GM19025 (cell line): Measurements from ENCODE around the gene CAMKK2.
"Not testable (repeated sequence)": the region's sequence is repeated elsewhere in the genome, so short reads cannot be mapped to it uniquely, and the experiment has no call there.

ENCODE experiments used
- ATAC-seq: cut with Tn5 transposase; IDR thresholded peaks from one replicate; pipeline ENCODE4 v1.9.1; 2021; ENCODE audit warnings: mild to moderate bottlenecking, low read depth, moderate library complexity; ENCODE audit not compliant: unreplicated experiment

The CAMKK2 gene

DNA sequence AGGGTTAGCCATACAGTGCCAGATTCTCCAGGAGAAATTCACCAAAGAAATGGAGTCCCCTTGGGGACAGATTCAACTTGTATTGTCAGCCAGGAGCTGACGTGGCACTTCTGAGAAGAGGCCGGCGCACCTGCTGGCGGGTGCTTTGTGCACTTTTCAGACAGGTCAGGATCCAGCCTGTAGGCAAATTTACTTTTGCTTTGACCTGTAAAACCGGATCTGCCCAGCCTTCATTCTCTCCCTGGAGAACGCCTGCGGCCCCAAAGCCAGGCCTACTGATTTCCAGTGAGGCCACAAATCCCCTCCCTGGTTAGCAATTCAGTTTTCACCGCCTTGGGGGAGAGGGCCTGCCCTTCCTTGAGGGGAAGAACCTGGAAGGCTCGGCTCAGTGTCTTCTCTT is 69.2 kb downstream of the CAMKK2 start:
- peak; percentile 79 for ATAC-seq

DNA sequence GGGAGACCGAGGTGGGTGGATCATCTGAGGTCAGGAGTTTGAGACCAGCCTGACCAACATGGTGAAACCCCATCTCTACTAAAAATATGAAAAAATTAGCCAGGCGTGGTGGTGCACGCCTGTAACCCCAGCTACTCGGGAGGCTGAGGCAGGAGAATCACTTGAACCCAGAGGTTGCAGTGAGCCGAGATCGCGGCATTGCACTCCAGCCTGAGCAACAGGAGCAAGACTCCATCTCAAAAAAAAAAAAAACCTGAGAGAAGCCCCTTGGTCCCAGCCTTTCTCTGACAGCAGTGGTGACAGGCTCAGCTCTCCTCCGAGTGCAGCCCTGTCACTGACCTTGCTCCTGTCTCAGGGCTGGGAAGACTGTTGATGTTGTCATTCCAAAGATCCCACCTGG is 69.6 kb downstream of the CAMKK2 start:
- not testable (repeated sequence) for ATAC-seq

DNA sequence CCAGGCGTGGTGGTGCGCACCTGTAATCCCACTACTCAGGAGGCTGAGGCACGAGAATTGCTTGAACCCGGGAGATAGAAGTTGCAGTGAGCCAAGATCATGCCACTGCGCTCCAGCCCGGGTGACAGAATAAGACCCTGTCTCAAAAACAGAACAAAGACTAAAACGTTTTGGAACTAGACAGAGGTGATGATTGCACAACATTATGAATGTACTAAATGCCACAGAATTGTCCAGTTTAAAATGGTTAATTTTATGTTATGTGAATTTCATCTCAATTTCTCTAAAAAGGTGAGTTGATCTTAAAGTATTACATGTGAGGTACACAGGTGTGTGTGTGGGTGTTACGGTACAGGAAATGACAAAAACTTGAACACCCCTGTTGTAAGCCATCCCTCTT is 70.1 kb downstream of the CAMKK2 start:
- no peak for ATAC-seq

DNA sequence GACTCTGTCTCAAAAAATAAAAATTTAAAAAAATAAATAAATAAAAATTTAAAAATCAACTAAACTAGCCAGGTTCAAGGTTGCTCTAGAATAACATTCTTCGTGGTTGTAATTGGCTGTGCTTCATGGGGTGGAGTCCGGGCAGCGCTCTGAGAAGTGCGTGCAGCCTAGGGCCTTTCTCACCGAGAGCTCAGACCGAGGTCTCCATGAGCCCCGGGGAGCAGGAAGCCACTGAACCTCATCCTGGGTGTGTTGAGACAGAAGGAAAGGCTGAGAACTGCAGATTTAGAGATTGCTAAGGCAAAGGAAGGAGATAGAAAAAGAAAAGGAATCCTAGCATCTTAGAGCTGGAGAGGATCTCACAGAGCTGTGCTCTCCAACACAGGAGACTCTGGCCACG is 71.9 kb downstream of the CAMKK2 start:
- ATAC-seq, result no peak

DNA sequence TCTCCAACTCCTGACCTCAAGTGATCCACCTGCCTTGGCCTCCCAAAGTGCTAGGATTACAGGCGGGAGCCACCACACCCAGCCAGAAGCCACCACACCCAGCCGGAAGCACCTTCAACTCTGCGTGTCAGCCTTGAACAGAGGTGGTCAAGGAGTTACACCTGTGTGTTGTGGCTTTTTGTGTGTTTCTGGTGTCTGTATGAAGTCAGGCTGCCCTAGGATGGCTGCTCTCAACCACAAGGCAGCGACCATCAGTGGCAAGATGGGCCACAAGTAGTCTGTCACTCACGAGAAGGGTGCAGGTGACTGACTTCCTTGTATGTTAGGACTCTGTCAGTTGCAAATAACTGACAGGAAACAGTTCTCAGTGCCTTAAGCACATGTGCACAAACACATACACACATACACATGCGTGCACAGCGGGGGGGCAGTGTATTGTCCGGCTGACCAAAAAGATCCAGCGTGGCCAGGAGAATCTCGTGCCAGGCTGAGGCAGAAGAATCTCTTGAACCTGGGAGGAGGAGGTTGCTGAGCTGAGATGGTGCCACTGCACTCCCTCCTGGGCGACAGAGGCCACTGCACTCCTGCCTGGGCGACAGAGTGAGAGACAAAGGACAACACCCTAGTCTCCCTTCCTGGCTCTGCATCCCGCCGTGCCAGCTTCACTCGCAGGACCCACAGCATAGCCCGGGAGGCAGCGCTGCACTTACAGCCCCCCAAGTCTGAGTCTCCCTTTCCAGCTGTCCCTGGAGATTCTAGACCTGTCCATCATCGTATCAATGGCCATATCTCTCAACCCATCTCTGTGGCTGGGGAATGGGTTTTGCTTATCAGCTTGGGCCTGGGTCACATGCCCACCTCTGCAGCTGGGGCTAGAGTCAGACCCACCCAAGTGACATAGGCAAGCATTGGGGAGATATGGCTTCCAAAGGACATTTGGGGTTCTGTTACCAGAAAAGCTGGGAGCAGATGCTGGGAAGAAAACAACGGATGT is 72.9 kb downstream of the CAMKK2 start:
- ATAC-seq, result no peak

DNA sequence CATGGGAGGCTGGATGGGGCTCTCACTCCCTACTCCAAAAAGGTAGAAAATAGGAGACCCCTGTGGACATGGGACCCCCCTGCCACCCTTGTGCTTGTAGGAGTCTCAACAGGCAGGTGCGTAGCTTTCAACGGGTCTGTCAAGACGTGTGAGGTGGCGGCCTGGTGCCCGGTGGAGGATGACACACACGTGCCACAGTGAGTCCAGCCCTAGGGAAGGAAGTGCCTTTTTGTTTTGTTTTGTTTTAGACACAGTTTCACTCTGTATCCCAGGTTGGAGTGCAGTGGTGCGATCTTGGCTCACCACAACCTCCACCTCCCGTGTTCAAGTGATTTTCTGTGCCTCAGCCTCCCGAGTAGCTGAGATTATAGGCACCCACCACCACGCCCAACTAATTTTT is 73.7 kb downstream of the CAMKK2 start:
- no peak for ATAC-seq

DNA sequence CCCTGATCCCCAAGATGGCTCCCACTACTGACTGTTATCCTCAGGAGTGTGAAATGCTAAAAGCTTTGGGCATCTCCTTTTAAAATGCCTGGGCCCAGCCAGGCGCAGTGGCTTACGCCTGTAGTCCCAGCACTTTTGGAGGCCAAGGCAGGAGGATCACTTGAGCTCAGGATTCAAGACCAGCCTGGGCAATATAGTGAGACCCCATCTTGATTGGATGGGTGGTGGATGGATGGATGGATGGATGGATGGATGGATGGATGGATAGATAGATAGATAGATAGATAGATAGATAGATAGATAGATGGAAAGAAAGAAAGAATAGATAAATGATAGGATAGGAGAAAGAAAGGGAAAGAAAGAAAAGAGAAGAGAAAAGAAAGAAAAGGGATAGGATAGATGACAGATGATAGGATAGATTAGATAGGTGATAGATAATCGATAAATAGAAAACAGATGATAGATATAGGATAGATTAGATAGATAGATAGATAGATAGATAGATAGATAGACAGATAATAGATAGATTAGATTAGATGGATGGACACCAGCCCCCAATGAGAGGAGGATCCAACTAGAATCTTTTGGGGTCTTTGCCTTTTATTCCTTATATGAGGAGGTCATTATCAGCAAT is 77.0 kb downstream of the CAMKK2 start:
- no peak for ATAC-seq

DNA sequence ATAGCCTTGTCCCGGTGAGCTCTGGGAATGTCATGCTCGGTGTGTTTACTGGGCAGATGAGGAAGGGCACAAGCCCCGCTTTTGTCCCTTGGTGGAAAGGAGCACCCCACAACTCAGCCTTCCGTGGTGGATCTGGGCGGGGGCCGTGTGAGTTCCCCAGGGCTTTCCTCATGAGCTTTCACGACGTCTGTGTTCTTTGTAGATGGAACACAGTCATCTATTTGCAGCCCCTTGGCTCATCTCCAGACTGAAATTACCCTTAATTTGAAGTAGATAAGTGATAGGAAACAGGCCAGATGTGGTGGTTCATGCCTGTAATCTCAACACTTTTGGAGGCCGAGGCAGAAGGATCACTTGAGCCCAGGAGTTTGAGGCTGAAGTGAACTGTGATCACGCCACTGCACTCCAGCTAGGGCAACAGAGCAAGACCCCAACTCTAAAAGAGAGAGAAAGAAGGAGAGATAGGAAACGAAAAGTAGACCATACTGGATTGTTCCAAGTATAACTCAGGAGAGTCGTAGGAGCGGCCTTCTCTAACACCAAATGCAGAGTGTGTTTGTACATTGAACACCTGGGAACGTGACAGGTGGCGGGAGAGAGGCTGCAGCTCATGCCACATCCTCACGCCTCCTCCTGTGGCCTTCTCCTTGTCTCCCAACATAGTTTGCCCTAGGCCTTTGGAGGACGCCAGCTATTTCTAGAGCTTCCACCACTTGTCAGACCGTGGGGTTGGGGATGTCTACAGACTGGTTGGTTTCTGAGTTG is 77.7 kb downstream of the CAMKK2 start:
- ATAC-seq, result no peak

DNA sequence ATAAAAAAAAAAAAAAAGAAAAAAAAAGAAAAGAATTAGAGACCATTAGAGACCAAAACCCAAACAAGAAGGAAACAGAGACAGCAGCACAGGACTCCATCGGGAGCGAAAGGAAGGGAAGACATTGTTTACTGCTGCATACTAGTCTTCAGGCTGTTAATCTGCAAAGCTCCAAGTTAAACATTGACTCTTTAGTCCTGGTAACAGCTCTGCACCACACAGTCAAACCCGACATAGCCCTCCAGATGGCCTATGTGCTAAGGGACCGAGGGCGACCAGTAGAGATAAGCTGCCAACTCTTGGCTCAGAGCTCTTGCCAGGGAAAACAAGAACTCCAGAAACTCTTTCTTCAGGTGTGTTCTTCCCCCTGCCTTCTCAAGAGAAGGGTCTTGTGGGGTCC is 78.7 kb downstream of the CAMKK2 start:
- no peak for ATAC-seq

DNA sequence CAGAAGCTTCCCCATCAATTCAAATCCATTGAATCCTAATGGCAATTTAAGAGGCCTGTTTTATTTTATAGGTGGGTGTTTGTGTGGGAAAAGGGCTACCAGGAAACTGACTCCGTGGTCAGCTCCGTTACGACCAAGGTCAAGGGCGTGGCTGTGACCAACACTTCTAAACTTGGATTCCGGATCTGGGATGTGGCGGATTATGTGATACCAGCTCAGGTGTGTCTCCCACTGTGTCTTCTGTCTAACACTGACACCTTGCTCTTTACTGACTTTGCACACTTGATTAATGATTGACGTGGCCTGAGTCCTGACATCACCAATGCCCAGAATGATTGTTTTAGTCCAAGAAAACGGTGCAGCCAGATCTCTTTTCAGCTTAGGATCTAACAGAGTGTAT is 79.4 kb downstream of the CAMKK2 start:
- ATAC-seq, result no peak

DNA sequence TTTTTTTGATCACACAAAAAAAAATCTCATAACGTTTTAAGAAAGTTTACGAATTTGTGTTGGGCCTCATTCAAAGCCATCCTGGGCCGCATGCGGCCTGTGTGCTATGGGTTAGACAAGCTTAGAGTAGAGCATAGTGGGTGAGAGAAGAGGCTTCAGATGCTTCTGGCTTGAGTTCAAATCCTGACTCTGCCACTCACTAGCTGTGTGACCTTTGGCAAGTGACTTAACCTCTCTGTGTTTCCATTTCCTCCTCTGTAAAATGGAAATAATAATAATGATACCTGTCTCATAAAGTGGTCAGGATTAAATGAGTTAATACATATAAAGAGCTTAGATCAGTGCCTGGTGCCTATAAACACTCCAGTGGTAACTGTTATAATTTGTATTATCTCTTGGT is 80.4 kb downstream of the CAMKK2 start:
- no peak for ATAC-seq

DNA sequence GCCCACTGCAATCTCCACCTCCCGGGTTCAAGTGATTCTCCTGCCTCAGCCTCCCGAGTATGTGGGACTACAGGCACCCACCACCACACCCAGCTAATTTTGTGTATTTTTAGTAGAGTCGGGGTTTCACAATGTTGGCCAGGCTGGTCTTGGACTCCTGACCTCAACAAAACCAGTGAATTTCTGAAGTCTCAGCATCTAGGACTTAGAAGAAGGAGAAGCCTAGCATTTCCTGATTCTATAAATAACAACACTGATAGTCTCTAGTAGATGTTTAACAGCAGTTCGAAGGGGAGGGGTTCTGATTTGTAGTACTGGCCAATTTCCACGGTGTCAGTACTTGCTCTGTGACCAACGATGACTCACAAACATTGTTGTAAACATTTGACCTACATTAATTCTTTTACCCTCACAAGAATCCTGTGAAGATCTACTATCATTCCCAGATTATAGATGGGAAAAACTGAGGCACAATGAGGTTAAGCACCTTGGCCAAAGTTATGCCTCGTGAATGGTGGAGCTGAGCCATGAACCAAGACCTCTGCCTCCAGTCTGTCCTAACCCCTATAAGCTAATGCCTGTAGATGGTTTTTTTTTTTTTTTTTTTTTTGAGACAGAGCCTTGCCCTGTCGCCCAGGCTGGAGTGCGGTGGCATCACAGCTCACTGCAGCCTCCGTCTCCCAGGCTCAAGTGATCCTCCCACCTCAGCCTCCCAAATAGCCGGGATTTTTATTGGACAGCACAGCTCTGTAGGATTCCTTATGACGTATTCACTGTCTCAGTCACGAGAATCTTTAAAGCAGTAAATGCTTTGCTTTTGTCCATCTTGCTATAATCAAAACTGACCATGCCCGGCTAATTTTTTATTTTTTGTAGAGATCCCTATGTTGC is 81.4 kb downstream of the CAMKK2 start:
- ATAC-seq, result no peak

DNA sequence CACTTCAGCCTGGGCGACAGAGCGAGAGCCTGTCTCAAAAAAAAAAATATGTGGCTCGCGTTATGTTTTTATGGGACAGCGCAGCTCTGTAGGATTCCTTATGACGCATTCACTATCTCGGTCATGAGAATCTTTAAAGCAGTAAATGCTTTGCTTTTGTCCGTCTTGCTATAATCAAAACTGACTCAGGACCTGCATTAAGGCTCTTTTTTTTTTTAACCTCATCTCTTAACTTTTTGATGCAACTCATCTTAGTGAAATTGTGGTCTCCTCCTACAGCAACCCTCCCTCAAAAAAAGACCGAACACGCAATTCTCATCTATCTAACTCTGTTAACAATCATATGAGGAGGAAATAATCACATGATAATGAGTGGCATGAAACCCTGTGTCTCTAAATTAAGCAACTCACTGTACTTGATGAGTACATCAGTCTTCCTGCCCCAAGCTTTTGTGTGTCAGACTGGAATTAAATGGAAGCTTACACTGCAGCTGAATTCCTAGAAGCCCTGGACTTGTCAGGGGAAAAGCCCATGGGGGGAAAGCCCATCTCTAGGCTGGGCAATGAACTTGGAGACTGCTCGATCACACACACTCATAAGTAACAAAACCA is 82.2 kb downstream of the CAMKK2 start:
- ATAC-seq, result no peak

DNA sequence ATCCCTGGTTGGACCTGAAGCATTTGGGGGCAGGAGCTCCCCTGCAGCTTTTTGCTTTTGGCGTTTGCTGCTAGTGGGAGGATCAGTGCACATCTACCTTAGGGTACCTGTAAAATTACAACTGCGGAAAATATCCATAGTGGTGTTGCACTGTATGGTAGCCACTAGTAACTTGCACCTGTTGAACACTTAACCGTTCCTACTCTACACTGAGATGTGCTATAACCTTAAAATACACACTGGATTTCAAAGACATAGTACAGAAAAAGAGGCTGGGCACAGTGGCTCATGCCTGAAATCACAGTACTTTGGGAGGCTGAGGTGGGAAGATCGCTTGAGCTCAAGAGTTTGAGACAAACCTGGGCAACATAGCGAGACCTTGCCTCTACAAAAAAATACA is 83.6 kb downstream of the CAMKK2 start:
- no peak for ATAC-seq

DNA sequence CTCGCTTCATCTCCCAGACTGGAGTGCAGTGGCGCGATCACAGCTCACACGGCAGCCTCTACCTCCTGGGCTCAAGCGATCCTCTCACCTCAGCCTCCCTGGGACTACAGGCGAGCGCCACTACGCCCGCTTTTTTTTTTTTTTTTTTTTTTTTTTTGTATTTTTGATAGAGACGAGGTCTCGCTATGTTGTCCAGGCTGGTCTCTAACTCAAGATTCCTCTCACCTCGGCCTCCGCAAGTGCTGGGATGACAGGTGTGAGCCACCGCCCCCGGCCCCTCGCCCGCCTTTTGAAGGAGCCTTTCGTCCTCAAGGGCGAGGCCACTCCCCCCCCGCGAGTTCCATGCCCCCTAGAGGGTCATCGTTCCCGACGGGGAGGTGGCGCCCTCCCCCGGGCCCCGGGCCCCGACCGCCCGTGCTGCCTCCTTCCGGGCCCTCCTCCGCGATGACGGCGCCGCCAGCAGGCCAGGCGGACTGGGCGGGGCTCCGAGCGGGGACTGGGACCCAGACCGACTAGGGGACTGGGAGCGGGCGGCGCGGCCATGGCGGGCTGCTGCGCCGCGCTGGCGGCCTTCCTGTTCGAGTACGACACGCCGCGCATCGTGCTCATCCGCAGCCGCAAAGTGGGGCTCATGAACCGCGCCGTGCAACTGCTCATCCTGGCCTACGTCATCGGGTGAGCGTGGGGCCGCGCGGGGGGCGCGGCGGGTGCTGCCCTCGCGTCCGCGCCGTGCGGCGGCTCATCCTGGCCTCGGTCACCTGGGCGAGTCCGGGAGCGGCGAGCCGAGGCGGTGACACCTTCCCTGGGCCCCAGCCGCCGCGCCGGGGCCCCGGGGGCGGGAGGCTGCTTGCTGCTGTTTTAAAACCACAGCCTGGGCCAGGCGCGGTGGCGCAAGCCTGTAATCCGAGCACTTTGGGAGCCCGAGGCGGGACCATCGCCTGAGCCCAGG is 86.6 kb downstream of the CAMKK2 start, which contains the start of gene P2RX4:
Gene P2RX4 (plus strand): TSS at position 506 of the 949 bp plus-strand sequence. CDS start 36 bp downstream, at position 542.
- peak; percentile 84 for ATAC-seq

DNA sequence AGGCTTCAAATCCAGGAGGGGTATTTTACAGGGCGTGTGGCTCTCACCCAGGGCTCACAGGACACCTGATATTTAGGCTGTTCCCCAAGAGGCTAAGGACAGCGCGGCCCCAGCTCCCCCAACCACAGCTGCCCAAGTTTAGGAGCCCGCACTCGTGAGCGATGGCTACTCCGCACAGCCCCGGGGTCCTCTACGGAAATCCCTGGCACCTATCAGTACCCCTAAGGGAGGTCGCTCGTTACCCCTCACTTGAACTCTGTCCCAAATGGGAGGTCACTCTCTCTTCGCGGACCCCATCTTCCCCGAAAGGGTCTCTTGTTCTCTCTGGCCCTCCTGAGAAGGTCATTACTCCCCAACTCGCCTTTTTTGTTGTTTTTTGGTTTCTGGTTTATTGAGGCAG is 87.3 kb downstream of the CAMKK2 start:
- no peak for ATAC-seq

DNA sequence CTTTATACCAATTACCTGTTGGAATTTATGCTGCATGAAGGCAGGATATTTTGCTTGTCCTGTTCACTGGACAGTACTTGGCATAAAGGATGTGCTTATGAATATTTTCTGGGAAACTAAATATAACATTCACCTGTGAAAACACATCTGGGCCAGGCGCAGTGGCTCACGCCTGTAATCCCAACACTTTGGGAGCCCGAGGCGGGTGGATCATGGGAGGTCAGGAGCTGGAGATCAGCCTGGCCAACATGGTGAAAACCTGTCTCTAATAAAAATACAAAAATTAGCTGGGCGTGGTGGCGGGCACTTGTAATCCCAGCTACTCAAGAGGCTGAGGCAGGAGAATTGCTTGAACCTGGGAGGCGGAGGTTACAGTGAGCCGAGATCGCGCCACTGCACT is 87.9 kb downstream of the CAMKK2 start:
- not testable (repeated sequence) for ATAC-seq

DNA sequence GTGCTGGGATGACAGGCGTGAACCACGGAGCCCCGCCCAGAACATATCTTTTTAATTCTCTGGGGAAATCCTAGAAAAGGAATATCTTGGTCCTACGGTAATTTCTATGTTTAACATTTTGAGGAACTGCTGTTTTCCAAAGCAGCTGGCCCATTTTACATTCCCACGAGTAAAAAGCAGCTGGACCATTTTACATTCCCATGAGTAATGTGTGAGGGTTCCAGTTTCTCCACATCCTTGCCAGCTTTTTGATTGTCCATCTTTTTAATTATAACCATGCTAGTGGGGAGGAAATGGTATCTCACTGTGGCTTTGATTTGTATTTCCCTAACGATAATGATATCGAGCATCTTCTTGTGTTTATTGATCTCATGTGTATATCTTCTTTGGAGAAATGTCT is 91.0 kb downstream of the CAMKK2 start:
- ATAC-seq, result no peak

DNA sequence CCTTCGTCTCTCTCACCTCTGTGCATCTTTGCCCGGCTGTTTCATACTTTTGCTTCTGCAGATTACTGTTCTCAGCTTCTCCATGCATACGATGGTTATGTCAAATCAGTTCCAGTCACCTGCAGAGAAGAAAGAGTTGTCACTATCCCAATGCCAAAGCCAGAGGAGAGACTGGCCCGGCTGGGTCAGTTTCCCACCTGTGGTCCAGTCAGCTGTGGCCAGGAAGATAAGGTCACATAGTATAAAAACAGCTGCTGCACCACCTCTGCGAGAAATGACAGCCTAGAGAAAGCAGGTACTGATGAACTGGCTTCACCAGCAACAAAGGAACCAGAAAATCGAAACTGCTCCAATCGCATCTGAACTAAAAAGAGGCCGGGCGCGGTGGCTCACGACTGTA is 93.0 kb downstream of the CAMKK2 start:
- ATAC-seq, result no peak
